ENCODE data around the gene RPS15. TPM values are rescaled to one million over a fixed set of nuclear protein-coding genes. Genes with fewer than 3 reads are reported as not detected.

The RPS15 gene
- total and polyA plus RNA-seq, 2 of the 13 experiments (the other 11 are each of a cell fraction or from before 2014, with no cell fraction given), result 695 to 1,411 TPM

GRCh38 chr19:1401889-1402217 is 36.3 kb upstream of the RPS15 start:
- ATAC-seq, result no peak
- Histone ChIP-seq H3K27me3 (ENCODE audit: control insufficient read depth in 1 of 2, insufficient read depth in 2 of 2, low read length in 2 of 2) (no peaks in the 10 kb centered on the region), H3K4me3 (replicated peaks in 1 of 3; ENCODE audit: insufficient read depth in 1 of 3, low read depth in 2 of 3, low read length in 3 of 3) (peak overlapping the region; percentile 70 to 91 (median 78)), H3K4me1 (ENCODE audit: insufficient read depth, low read length) (peaks cover 52% of the 10 kb centered on the region), H3K9me3 (ENCODE audit: low read length) (no peaks in the 10 kb centered on the region), H3K79me2 (ENCODE audit: insufficient read depth, low read length) (no peaks in the 10 kb centered on the region), H2AFZ (ENCODE audit: low read length) (no peak overlapping the region), H4K20me1 (ENCODE audit: insufficient read depth, low read length) (no peaks in the 10 kb centered on the region), H3K27ac (ENCODE audit: extremely low read length, insufficient read depth, low read length) (no peak overlapping the region), H3K4me2 (ENCODE audit: low read depth, low read length) (peak overlapping the region; percentile 98), H3K36me3 (replicated peaks in 1 of 2; ENCODE audit: control insufficient read depth in 1 of 2, insufficient read depth in 2 of 2, low read length in 2 of 2) (0 out of 5 replicates have a peak, but pooled peaks cover 0 to 2% of the 10 kb centered on the region in 2 experiments), H3K9ac (ENCODE audit: insufficient read depth, low read depth, low read length) (peak overlapping the region; percentile 67)
- ChIA-PET POLR2A (no interaction called here), CTCF (ENCODE audit: low intra/inter-chr PET ratio, low total read pairs) (no interaction called here)
- 45% methylated on average over 11 of the region's 11 CpGs for WGBS (ENCODE audit: low lambda C conversion rate)
- no peak for DNase-seq (ENCODE audit: low spot score)
- no peak for FAIRE-seq
- in situ Hi-C loops (cut with HindIII; ENCODE audit: extremely low pct_ligation_motif_present, low pct_unique_long_range_greater_than_20kb) (no loop called here), intact Hi-C loops (cut with micrococcal nuclease; ENCODE audit: unreplicated experiment) (no loop called here)
- TF ChIP-seq ZNF770 (CRISPR knock-in tag; IDR thresholded peaks at IDR 0.05), result peak; percentile 15; the same call in 1 of the 2 replicates
- TF ChIP-seq RBM39 (IDR thresholded peaks at IDR 0.05; ENCODE audit: low read depth, low read length, poor library complexity, severe bottlenecking), result no peak
- TF ChIP-seq ZNF775 (CRISPR knock-in tag; IDR thresholded peaks at IDR 0.05; ENCODE audit: borderline replicate concordance), result no peak
- peak; percentile 86 for TF ChIP-seq ZBTB33 (CRISPR knock-in tag; IDR thresholded peaks at IDR 0.05)
- no peak for TF ChIP-seq ELF3 (CRISPR knock-in tag; IDR thresholded peaks at IDR 0.05)
- TF ChIP-seq KDM1A (CRISPR knock-in tag; IDR thresholded peaks at IDR 0.05), result 0 out of 2 replicates have a peak, but pooled peaks have one; percentile 10
- TF ChIP-seq ZNF629 (CRISPR knock-in tag; conservative IDR thresholded peaks at IDR 0.05), result peak; percentile 84
- no peak for TF ChIP-seq ZSCAN31 (CRISPR knock-in tag; IDR thresholded peaks at IDR 0.05; ENCODE audit: low read depth)
- TF ChIP-seq DZIP1 (CRISPR knock-in tag; IDR thresholded peaks at IDR 0.05), result 0 out of 2 replicates have a peak, but pooled peaks have one; percentile 1
- TF ChIP-seq ZBTB37 (CRISPR knock-in tag; IDR thresholded peaks at IDR 0.05), result no peak
- peak; percentile 97 for TF ChIP-seq ZNF121 (CRISPR knock-in tag; IDR thresholded peaks at IDR 0.05)
- TF ChIP-seq CBX5 (CRISPR knock-in tag; IDR thresholded peaks at IDR 0.05; ENCODE audit: borderline replicate concordance), result no peak
- no peak for TF ChIP-seq KDM6A (CRISPR knock-in tag; IDR thresholded peaks at IDR 0.05; ENCODE audit: low read depth)
- no peak for TF ChIP-seq ZNF251 (CRISPR knock-in tag; IDR thresholded peaks at IDR 0.05)
- TF ChIP-seq ZMYM3 (CRISPR knock-in tag; IDR thresholded peaks at IDR 0.05), result 0 out of 2 replicates have a peak, but pooled peaks have one; percentile 42
- no TSS peak for BruUV-seq (replicated peaks)
